ENCODE measurements around the gene LUZP1. TPM values are rescaled to one million over a fixed set of nuclear protein-coding genes. Genes with fewer than 3 reads are reported as not detected.

Gene LUZP1
- total RNA-seq, 1 donor from 2014 or later: 47.4 TPM

DNA sequence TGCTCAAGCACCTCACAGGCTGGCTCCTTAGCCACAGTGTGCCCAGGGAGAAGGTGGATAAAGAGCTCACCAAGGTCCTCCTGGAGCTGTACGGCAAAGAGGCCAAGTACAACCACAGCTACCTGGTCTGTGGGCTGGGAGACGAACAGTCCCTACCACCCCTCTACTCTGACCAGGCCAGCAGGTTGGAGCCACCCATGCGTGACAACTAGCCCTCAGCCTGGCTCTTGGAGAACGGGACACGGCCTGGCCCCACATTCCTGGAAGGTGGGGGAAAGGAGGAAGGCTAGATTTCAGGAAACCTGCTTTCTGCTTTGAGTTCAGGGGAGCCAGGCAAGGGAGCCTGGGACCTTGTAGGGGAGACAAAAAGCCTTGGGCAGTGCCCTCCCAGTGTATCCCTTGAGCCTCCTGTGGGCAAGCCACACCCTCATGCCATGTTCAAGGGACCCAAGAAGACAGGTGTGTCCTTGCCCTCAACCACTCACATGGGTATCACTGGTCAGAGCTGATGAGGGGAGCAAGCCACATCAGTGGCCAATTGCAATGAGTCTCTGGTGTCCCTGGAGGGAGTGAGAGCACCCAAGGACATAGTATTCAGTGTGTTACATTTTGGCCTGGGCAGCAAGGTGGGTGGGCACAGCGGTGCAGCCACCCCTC, 27.6 kb downstream of the LUZP1 start:
- DNase-seq (ENCODE audit: extremely low spot score, unreplicated experiment): no peak
- TF ChIP-seq, protein P1, sequence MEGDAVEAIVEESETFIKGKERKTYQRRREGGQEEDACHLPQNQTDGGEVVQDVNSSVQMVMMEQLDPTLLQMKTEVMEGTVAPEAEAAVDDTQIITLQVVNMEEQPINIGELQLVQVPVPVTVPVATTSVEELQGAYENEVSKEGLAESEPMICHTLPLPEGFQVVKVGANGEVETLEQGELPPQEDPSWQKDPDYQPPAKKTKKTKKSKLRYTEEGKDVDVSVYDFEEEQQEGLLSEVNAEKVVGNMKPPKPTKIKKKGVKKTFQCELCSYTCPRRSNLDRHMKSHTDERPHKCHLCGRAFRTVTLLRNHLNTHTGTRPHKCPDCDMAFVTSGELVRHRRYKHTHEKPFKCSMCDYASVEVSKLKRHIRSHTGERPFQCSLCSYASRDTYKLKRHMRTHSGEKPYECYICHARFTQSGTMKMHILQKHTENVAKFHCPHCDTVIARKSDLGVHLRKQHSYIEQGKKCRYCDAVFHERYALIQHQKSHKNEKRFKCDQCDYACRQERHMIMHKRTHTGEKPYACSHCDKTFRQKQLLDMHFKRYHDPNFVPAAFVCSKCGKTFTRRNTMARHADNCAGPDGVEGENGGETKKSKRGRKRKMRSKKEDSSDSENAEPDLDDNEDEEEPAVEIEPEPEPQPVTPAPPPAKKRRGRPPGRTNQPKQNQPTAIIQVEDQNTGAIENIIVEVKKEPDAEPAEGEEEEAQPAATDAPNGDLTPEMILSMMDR (IDR thresholded peaks at IDR 0.05): no peak
- H3K36me3 Mint-ChIP-seq (ENCODE audit: unreplicated experiment): peaks cover 2% of the 10 kb centered on the region
- H3K27ac Mint-ChIP-seq (ENCODE audit: unreplicated experiment): peak overlapping the region; percentile 38
- H3K27me3 Mint-ChIP-seq (ENCODE audit: unreplicated experiment): no peaks in the 10 kb centered on the region
- no peaks in the 10 kb centered on the region for H3K9me3 Mint-ChIP-seq (ENCODE audit: unreplicated experiment)
- H3K4me1 Mint-ChIP-seq (ENCODE audit: unreplicated experiment): peaks cover 8% of the 10 kb centered on the region
- H3K4me3 Mint-ChIP-seq (ENCODE audit: unreplicated experiment): no peak overlapping the region

DNA sequence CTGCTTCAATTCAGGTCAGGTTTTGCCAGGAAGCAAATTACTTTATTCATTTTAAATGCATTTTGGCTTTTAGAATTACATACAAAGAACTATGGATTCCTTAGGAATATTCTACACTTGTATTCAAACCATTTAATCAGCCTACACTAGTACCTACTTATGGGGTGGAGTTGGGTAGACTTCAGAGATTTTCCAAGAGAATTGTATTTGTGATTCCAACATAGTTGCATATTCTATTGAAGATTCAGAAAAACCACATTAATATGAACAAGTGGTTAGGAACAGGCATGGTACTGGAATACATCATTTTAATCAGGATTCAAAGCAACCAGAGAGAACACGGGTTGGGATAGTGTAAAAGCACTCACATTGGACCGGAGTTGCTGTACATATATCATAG, 33.4 kb downstream of the LUZP1 start:
- Mint-ChIP-seq H3K4me3 (ENCODE audit: unreplicated experiment) (no peak overlapping the region), H3K27ac (ENCODE audit: unreplicated experiment) (no peak overlapping the region), H3K9me3 (ENCODE audit: unreplicated experiment) (no peaks in the 10 kb centered on the region), H3K4me1 (ENCODE audit: unreplicated experiment) (peaks cover 15% of the 10 kb centered on the region), H3K36me3 (ENCODE audit: unreplicated experiment) (peaks cover 7% of the 10 kb centered on the region), H3K27me3 (ENCODE audit: unreplicated experiment) (no peaks in the 10 kb centered on the region)
- TF ChIP-seq, protein P1 (IDR thresholded peaks at IDR 0.05): no peak
- no peak for DNase-seq (ENCODE audit: extremely low spot score, unreplicated experiment)

DNA sequence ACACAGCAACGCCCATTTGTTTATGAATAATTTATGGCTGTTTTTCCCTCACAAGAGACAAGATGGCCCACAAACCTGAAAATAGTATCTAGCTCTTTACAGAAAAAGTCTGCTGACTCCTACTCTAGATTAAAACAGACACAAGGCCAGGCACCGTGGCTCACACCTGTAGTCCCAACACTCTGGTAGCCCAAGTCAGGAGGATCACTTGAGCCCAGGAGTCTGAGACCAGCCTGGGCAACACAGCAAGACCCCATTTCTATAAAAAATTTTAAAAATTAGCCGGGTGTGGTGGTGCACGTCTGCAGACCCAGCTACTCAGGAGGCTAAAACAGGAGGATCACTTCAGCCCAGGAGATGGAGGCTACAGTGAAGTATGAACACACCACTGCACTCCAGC, 34.6 kb downstream of the LUZP1 start:
- Mint-ChIP-seq H3K4me1 (ENCODE audit: unreplicated experiment) (peaks cover 21% of the 10 kb centered on the region), H3K27ac (ENCODE audit: unreplicated experiment) (no peak overlapping the region), H3K27me3 (ENCODE audit: unreplicated experiment) (no peaks in the 10 kb centered on the region), H3K4me3 (ENCODE audit: unreplicated experiment) (no peak overlapping the region), H3K36me3 (ENCODE audit: unreplicated experiment) (peaks cover 9% of the 10 kb centered on the region), H3K9me3 (ENCODE audit: unreplicated experiment) (no peaks in the 10 kb centered on the region)
- no peak for DNase-seq (ENCODE audit: extremely low spot score, unreplicated experiment)
- TF ChIP-seq, protein P1 (IDR thresholded peaks at IDR 0.05): no peak

DNA sequence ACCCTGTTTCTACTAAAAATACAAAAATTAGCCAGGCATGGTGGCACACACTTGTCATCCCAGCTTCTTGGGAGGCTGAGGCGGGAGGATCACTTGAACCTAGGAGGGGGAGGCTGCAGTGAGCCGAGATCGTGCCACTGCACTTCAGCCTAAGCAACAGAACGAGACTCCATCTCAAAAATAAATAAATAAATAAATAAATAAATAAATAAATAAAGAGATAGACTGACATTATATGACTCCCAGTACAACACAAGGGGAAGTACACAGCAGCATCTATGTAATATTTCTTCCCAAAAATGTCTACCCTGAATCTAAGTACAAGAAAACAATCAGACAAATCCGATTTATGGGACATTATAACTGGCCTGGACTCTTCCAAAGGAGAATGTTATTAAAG, 35.1 kb downstream of the LUZP1 start:
- no peak overlapping the region for H3K27ac Mint-ChIP-seq (ENCODE audit: unreplicated experiment)
- TF ChIP-seq, protein P1 (IDR thresholded peaks at IDR 0.05): no peak
- no peak for DNase-seq (ENCODE audit: extremely low spot score, unreplicated experiment)
- H3K4me1 Mint-ChIP-seq (ENCODE audit: unreplicated experiment): peaks cover 21% of the 10 kb centered on the region
- no peaks in the 10 kb centered on the region for H3K27me3 Mint-ChIP-seq (ENCODE audit: unreplicated experiment)
- H3K9me3 Mint-ChIP-seq (ENCODE audit: unreplicated experiment): no peaks in the 10 kb centered on the region
- H3K4me3 Mint-ChIP-seq (ENCODE audit: unreplicated experiment): no peak overlapping the region
- H3K36me3 Mint-ChIP-seq (ENCODE audit: unreplicated experiment): peaks cover 9% of the 10 kb centered on the region

DNA sequence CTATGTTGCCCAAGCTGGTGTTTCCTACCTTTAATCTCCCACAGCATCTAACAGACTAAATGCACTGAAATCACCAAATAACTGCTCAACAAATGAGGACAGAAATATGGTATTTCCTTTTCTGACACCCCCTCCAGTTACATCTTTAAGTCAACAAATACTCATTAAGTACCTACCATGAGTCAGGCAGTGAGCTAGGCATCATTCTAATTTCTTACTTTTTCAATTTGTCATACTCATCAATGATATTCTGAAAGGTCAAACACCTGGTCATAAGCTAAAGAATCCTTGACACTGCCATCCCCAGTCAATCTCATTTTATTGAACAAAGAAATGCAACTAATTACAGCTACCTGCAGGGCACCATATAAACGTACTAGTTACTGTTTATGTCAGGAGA, 36.6 kb downstream of the LUZP1 start:
- H3K27me3 Mint-ChIP-seq (ENCODE audit: unreplicated experiment): no peaks in the 10 kb centered on the region
- no peak overlapping the region for H3K27ac Mint-ChIP-seq (ENCODE audit: unreplicated experiment)
- H3K36me3 Mint-ChIP-seq (ENCODE audit: unreplicated experiment): peaks cover 8% of the 10 kb centered on the region
- H3K9me3 Mint-ChIP-seq (ENCODE audit: unreplicated experiment): no peaks in the 10 kb centered on the region
- DNase-seq (ENCODE audit: extremely low spot score, unreplicated experiment): no peak
- peaks cover 25% of the 10 kb centered on the region for H3K4me1 Mint-ChIP-seq (ENCODE audit: unreplicated experiment)
- TF ChIP-seq, protein P1 (IDR thresholded peaks at IDR 0.05): no peak
- no peak overlapping the region for H3K4me3 Mint-ChIP-seq (ENCODE audit: unreplicated experiment)
